Cardiac muscle cell (in vitro differentiated cells and primary cell): ENCODE results near the gene QRICH1. TPM values are rescaled to one million over a fixed set of nuclear protein-coding genes. Genes with fewer than 3 reads are reported as not detected.

Source experiments
- DNase-seq, 2 donors: peaks; one replicate each; pipeline versions ENCODE4 v3.0.0 to v3.0.0-alpha.2; 2010 to 2017; ENCODE audit warnings: low read depth in 1 of 2, low spot score in 1 of 2
- H3K27ac ChIP-seq: fragments of 200-600 bp; sonication (generic); 2 replicates; pipeline ENCODE4 v1.5.1; 2016
- H3K27me3 ChIP-seq: fragments of 200-600 bp; sonication (generic); 2 replicates; pipeline ENCODE4 v1.6.0; 2016; ENCODE audit warnings: control low read depth
- H3K36me3 ChIP-seq: fragments of 200-600 bp; sonication (generic); 2 replicates; pipeline ENCODE4 v1.5.1; 2016; ENCODE audit warnings: control low read depth
- H3K4me1 ChIP-seq: fragments of 200-600 bp; sonication (generic); 2 replicates; pipeline ENCODE4 v1.8.1; 2017; ENCODE audit warnings: low read depth, mild to moderate bottlenecking, mixed run types
- H3K4me3 ChIP-seq: fragments of 200-600 bp; sonication (generic); 2 replicates; pipeline ENCODE4 v1.5.1; 2016; ENCODE audit warnings: mild to moderate bottlenecking
- H3K9me3 ChIP-seq: fragments of 200-600 bp; sonication (generic); 2 replicates; pipeline ENCODE4 v1.5.1; 2017; ENCODE audit warnings: low read depth, mild to moderate bottlenecking, control low read depth
- polyA plus RNA-seq: library from polyadenylated mRNA; unstranded; fragments of >200 nt; fragmentation: Nextera tagmentation; extraction: Ambion mirVana; gene quantifications from 2 replicates; pipeline ENCODE4 v1.2.1, GENCODE V29; 2016
- total RNA-seq: library from RNA; depleted of rRNA; stranded (reverse); fragments of >200 nt; gene quantifications from 2 replicates; pipeline ENCODE4 v1.2.3, GENCODE V29; 2016
- TF ChIP-seq, protein P1 (sequence below): IDR thresholded peaks from 2 replicates; pipeline ENCODE4 v1.5.1; 2012; ENCODE audit warnings: low read depth, mild to moderate bottlenecking, low read length

The QRICH1 gene
- total and polyA plus RNA-seq, 2 experiments from 2014 or later = 44.3 to 116 TPM

DNA sequence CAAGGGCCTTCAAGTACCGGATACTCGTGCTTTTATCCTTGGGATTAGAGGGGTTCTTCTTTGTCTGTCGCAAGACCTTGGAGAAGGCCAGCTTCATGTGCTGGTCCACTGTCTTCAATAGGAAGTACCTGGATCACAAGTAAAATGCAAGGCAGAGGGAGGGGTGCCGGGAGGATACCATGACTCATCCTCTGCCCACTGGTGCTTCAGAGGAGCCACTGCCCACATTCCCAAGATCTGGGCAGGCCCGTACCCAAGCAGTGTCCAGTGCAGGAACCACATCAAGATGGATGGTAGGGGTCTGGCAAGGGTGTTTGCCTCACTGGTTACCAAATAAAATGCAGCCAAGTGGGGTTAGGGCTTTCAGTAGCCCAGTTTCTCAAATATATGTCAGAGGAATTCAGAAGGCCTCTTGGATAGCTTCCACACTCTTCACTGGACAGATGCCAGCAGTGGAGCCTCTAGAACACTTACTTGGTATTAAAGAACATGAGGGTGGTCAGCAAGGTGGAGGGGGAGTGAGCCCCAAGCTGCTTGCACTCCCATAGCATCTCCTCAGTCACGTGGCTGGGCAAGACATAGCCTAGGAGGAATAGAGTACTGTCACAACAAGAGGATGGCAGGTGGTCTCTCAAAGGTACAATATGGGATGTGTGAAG, 61.1 kb downstream of the QRICH1 start:
- no peaks in the 10 kb centered on the region for H3K4me1 ChIP-seq
- TF ChIP-seq, protein P1, sequence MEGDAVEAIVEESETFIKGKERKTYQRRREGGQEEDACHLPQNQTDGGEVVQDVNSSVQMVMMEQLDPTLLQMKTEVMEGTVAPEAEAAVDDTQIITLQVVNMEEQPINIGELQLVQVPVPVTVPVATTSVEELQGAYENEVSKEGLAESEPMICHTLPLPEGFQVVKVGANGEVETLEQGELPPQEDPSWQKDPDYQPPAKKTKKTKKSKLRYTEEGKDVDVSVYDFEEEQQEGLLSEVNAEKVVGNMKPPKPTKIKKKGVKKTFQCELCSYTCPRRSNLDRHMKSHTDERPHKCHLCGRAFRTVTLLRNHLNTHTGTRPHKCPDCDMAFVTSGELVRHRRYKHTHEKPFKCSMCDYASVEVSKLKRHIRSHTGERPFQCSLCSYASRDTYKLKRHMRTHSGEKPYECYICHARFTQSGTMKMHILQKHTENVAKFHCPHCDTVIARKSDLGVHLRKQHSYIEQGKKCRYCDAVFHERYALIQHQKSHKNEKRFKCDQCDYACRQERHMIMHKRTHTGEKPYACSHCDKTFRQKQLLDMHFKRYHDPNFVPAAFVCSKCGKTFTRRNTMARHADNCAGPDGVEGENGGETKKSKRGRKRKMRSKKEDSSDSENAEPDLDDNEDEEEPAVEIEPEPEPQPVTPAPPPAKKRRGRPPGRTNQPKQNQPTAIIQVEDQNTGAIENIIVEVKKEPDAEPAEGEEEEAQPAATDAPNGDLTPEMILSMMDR = no peak

DNA sequence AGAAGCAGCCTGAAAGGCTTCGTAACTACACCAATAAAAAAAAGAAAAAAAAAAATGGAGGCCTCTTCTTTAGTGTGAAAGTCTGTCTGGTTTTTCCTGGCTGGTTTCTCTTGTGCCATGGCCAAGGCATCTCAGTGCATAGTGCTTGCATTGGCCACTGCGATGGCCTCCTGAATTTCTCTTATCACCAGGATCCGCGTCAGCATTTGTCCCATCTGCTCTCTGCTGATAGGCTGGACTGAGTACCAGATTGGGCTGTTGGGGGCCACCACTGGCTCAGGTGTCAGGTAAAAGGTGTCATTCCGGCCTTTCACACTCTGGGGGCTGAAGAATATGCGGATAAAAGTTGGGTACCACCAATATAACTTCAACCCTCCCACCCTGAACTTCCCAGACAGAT, 63.5 kb downstream of the QRICH1 start:
- Histone ChIP-seq H3K9me3 (no peaks in the 10 kb centered on the region), H3K36me3 (peaks cover 45% of the 10 kb centered on the region), H3K27me3 (no peaks in the 10 kb centered on the region), H3K4me1 (no peaks in the 10 kb centered on the region), H3K4me3 (no peak overlapping the region), H3K27ac (no peak overlapping the region)
- TF ChIP-seq, protein P1 = no peak
- no peak for DNase-seq

More for the DNA sequence above, 61.1 kb downstream of the QRICH1 start:
- no peak overlapping the region for H3K4me3 ChIP-seq
- H3K27me3 ChIP-seq = no peaks in the 10 kb centered on the region
- H3K27ac ChIP-seq = peak overlapping the region; percentile 43
- H3K36me3 ChIP-seq = peaks cover 41% of the 10 kb centered on the region
- DNase-seq = peak in 1 of 2 donors; percentile 56
- H3K9me3 ChIP-seq = no peaks in the 10 kb centered on the region

- H3K4me3 ChIP-seq = no peak overlapping the region
- H3K27ac ChIP-seq = peak overlapping the region; percentile 73
- H3K4me1 ChIP-seq = no peaks in the 10 kb centered on the region
- H3K9me3 ChIP-seq = no peaks in the 10 kb centered on the region
- no peak for DNase-seq
- TF ChIP-seq, protein P1 = no peak
- peaks cover 47% of the 10 kb centered on the region for H3K36me3 ChIP-seq
- no peaks in the 10 kb centered on the region for H3K27me3 ChIP-seq
Observed at GRCh38 chr3:49029563-49029884, 64.3 kb downstream of the QRICH1 start.

GRCh38 chr3:49028673-49029562, 65.0 kb downstream of the QRICH1 start, which contains the start of gene IMPDH2:
IMPDH2 (minus strand) TSS chr3:49029398; CDS start chr3:49029350, 48 bp downstream.
- H3K27ac ChIP-seq = peak within 1 kb of the TSS; percentile 73
- peaks cover 51% of the 10 kb centered on the region for H3K36me3 ChIP-seq

GRCh38 chr3:49028298-49028672, 65.6 kb downstream of the QRICH1 start:
- H3K27ac ChIP-seq = peak overlapping the region; percentile 73
- TF ChIP-seq, protein P1 = no peak
- no peaks in the 10 kb centered on the region for H3K9me3 ChIP-seq
- peak overlapping the region; percentile 54 for H3K4me3 ChIP-seq
- no peaks in the 10 kb centered on the region for H3K27me3 ChIP-seq
- peaks cover 50% of the 10 kb centered on the region for H3K36me3 ChIP-seq
- no peaks in the 10 kb centered on the region for H3K4me1 ChIP-seq
- no peak for DNase-seq

More at GRCh38 chr3:49028673-49029562, 65.0 kb downstream of the QRICH1 start, which contains the start of gene IMPDH2:
- Histone ChIP-seq H3K4me1 (no peaks in the 10 kb centered on the region), H3K9me3 (no peaks in the 10 kb centered on the region), H3K27me3 (no peaks in the 10 kb centered on the region), H3K4me3 (peak within 1 kb of the TSS; percentile 54)
- TF ChIP-seq, protein P1 = no peak
- DNase-seq = peak; percentile 94 to 96
